Measurements from ENCODE around the gene DAB1. TPM values are rescaled to one million over a fixed set of nuclear protein-coding genes. Genes with fewer than 3 reads are reported as not detected.

DAB1 gene
- total RNA-seq, 6 experiments from 2014 or later, result 0.13 to 1.2 (median 0.23) TPM

DNA sequence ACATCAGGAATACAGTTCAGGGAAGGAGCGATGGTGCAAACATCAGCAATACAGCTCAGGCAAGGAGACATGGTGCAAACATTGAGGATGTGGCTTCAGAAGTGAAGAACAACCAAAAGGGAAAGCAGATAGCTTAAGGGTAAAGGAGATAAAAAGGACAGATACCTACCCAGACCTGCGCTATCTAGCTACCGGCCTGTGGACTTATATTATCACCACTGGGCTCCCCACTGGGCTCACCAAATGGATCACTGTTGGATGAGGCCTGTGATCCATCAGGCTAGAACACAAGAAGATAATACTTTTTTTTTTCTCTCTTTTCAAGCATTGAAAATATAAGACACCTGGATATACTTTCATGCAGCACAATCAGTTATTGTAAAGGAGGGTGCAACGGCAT, 413.3 kb downstream of the DAB1 start:
- peaks cover 6% of the 10 kb centered on the region for H3K27me3 Mint-ChIP-seq (ENCODE audit: insufficient read depth)
- no peaks in the 10 kb centered on the region for H3K36me3 Mint-ChIP-seq (ENCODE audit: low read depth)
- H3K4me1 Mint-ChIP-seq (ENCODE audit: low read depth), result no peaks in the 10 kb centered on the region
- no peaks in the 10 kb centered on the region for H3K9me3 Mint-ChIP-seq
- TF ChIP-seq, protein P1, sequence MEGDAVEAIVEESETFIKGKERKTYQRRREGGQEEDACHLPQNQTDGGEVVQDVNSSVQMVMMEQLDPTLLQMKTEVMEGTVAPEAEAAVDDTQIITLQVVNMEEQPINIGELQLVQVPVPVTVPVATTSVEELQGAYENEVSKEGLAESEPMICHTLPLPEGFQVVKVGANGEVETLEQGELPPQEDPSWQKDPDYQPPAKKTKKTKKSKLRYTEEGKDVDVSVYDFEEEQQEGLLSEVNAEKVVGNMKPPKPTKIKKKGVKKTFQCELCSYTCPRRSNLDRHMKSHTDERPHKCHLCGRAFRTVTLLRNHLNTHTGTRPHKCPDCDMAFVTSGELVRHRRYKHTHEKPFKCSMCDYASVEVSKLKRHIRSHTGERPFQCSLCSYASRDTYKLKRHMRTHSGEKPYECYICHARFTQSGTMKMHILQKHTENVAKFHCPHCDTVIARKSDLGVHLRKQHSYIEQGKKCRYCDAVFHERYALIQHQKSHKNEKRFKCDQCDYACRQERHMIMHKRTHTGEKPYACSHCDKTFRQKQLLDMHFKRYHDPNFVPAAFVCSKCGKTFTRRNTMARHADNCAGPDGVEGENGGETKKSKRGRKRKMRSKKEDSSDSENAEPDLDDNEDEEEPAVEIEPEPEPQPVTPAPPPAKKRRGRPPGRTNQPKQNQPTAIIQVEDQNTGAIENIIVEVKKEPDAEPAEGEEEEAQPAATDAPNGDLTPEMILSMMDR (IDR thresholded peaks at IDR 0.05), result no peak
- H3K27ac Mint-ChIP-seq, result no peak overlapping the region
- no peak overlapping the region for H3K4me3 Mint-ChIP-seq
- DNase-seq, result no peak

DNA sequence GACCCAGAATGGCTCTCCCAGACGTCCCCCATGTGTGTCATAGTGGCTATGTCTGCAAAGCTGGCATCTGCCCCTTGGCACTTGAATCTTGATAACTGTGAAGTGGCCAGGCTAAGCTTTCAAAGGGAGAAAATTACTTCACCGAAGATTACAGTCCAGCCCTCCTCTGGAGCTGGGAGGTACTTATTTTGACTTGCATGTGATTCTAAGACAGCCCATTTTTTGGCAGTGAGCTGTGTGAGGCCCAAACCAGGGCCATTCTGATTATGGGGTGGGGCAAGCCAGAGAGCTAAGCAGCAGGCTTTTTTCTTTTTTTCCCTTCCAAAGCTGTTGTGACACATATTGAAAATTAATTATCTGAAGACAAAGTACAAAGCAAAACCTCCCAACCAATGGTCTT, 415.9 kb downstream of the DAB1 start:
- Mint-ChIP-seq H3K27ac (no peak overlapping the region), H3K36me3 (ENCODE audit: low read depth) (no peaks in the 10 kb centered on the region), H3K4me3 (no peak overlapping the region), H3K27me3 (ENCODE audit: insufficient read depth) (peaks cover 6% of the 10 kb centered on the region), H3K9me3 (no peaks in the 10 kb centered on the region), H3K4me1 (ENCODE audit: low read depth) (no peaks in the 10 kb centered on the region)
- DNase-seq, result no peak
- TF ChIP-seq, protein P1 (IDR thresholded peaks at IDR 0.05), result no peak

DNA sequence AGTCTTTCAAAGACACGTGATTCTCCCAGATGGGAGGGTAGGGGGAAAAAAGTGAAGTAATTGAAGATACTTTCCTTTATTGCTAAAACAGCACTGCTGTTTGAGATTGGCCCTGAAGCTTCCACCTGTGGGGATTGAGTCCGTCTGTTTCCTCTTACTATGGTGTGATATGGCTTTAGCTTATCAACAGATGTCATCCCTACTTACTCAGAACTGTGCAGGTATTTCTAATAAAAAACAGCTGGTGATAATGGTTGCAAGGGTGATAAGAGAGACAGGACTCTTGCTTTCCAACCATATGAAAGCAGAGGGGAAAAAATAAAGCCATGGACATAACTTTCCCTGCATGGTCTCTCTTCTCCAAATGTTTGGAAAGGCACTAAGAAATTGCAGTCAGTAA, 416.4 kb downstream of the DAB1 start:
- TF ChIP-seq, protein P1 (IDR thresholded peaks at IDR 0.05), result no peak
- Mint-ChIP-seq H3K4me1 (ENCODE audit: low read depth) (no peaks in the 10 kb centered on the region), H3K9me3 (no peaks in the 10 kb centered on the region), H3K36me3 (ENCODE audit: low read depth) (no peaks in the 10 kb centered on the region), H3K4me3 (no peak overlapping the region), H3K27me3 (ENCODE audit: insufficient read depth) (peaks cover 6% of the 10 kb centered on the region), H3K27ac (no peak overlapping the region)
- DNase-seq, result no peak

DNA sequence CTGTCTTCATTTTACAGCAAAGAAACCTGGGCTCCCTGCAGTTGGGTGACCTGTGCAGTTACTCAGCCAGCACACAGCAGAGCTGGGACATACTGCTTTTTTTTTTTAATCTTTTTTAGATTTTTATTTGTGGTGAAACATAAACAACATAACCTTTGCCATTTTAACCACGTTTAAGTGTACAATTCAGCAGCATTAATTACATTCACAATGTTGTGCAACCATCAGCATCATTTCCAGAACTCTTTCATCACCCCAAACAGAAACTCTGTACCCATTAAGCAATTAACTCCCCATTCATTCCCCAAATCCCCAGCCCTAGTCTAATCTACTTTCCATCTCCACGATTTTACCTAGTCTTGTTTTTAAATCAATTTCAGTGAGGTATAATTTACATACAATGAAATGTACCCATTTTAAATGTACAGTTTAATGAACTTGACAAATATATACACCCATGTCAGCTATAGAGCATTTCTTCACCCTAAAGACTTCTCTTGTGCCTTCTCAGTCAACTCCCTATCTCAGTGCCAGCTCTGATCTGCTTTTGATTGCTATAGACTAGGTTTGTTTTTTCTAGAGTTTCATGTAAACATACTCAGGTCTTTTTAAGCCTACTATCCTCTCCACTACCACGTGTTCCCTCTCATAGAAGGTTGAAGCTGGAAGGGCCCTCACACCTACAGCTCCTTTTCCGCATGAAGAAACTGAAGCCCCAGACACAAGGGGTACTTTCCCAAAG, 420.3 kb downstream of the DAB1 start:
- Mint-ChIP-seq H3K4me3 (no peak overlapping the region), H3K36me3 (ENCODE audit: low read depth) (no peaks in the 10 kb centered on the region), H3K27ac (no peak overlapping the region), H3K27me3 (ENCODE audit: insufficient read depth) (peaks cover 3% of the 10 kb centered on the region), H3K4me1 (ENCODE audit: low read depth) (no peaks in the 10 kb centered on the region), H3K9me3 (no peaks in the 10 kb centered on the region)
- no peak for DNase-seq
- TF ChIP-seq, protein P1 (IDR thresholded peaks at IDR 0.05), result no peak

DNA sequence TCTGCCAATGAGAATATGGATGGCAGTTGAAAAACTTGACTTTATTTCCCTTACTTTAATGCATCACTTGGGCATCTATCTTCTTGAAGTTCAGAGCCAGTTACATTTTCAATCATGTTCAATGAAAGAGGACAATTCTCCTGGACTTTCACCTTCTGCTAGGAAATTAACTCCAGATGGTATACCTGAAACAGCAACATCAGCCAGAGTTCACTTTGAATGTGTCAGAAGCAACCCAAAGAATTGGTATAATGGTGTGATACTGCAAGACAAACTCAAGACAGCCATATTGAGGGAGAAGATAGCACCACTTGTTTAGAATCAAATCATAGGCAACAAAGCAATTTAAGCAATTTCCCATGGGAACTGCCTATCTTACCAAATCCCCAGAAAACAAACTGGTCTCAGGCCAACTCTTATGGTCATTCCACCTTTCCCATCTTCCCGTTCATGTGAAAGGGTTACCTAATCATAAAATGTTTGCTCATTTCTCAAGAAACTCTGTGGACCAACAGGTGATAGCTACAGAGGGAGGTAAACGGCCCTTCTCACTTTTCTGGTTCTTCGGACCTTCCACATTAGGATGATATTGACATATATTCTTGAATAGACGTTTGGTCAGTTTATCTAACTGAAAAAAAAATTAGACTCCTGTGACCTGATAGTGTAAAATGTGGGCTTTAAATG, 428.3 kb downstream of the DAB1 start:
- H3K4me1 Mint-ChIP-seq (ENCODE audit: low read depth), result no peaks in the 10 kb centered on the region
- DNase-seq, result no peak
- H3K4me3 Mint-ChIP-seq, result no peak overlapping the region
- no peaks in the 10 kb centered on the region for H3K36me3 Mint-ChIP-seq (ENCODE audit: low read depth)
- no peaks in the 10 kb centered on the region; the same call in 1 of the 2 replicates for H3K27me3 Mint-ChIP-seq (ENCODE audit: insufficient read depth)
- no peak overlapping the region for H3K27ac Mint-ChIP-seq
- TF ChIP-seq, protein P1 (IDR thresholded peaks at IDR 0.05), result no peak
- H3K9me3 Mint-ChIP-seq, result no peaks in the 10 kb centered on the region

All from HFFc6 (cell line).